ENCODE data around the gene ZNF57. TPM values are rescaled to one million over a fixed set of nuclear protein-coding genes. Genes with fewer than 3 reads are reported as not detected.

Gene ZNF57
- total RNA-seq, 1 donor from 2014 or later, result 7.2 TPM

- TF ChIP-seq, protein P1, sequence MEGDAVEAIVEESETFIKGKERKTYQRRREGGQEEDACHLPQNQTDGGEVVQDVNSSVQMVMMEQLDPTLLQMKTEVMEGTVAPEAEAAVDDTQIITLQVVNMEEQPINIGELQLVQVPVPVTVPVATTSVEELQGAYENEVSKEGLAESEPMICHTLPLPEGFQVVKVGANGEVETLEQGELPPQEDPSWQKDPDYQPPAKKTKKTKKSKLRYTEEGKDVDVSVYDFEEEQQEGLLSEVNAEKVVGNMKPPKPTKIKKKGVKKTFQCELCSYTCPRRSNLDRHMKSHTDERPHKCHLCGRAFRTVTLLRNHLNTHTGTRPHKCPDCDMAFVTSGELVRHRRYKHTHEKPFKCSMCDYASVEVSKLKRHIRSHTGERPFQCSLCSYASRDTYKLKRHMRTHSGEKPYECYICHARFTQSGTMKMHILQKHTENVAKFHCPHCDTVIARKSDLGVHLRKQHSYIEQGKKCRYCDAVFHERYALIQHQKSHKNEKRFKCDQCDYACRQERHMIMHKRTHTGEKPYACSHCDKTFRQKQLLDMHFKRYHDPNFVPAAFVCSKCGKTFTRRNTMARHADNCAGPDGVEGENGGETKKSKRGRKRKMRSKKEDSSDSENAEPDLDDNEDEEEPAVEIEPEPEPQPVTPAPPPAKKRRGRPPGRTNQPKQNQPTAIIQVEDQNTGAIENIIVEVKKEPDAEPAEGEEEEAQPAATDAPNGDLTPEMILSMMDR (IDR thresholded peaks at IDR 0.05), result no peak
- DNase-seq (no peak), ATAC-seq (no peak)
- Histone ChIP-seq H3K36me3 (peaks cover 3% of the 10 kb centered on the region), H3K4me3 (peak overlapping the region; percentile 90), H3K27me3 (no peaks in the 10 kb centered on the region), H3K27ac (peak overlapping the region; percentile 89), H3K9me3 (no peaks in the 10 kb centered on the region), H3K4me1 (peaks cover 18% of the 10 kb centered on the region)
- intact Hi-C loops (cut with DNase I), result no loop called here
Observed at GRCh38 chr19:2944403-2944774, 43.7 kb downstream of the ZNF57 start.

DNA sequence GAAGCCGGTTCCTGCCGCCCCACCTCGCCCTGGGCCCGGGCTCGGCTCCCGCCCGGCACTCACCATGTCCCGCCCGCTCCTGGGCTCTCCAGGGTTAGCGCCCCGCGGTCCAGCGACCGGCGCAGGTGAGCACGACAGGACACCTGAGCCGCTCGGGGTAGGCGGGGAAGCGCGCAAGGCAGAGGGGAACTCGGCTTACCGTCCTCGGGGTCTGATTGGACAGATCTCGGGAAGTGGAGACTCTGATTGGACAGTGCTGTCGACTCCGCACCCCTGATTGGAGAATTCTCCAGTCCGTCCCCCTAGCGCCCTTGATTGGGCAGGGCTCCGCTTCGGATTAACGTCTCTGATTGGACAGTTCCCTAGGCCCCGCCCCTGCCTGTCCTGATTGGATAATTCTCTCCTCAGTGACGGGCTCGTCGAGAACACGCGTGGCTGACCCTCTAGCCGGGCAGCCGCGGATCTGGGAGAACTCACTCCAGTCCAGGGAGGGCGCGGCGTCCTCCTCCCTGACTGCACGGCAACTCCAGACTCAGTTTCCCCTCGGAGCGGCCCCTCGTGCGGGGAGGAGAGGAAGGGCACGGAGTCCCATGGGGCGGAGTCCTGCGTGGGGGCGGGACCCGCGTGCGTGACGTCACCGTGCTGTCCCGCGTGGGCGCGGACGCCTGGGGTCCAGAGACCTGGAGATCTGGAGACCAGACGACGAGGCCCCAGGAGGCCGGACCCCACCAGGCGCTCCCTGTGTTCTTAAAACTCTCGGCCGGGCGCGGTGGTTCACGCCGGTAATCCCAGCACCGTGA lies 44.2 kb downstream of the ZNF57 start, which contains the start of gene ZNF77:
Gene ZNF77, minus strand, starts transcription at position 197 of the 800 bp plus-strand sequence. Its CDS starts 131 bp downstream, at position 66.
- Histone ChIP-seq H3K27me3 (no peaks in the 10 kb centered on the region), H3K4me1 (peaks cover 22% of the 10 kb centered on the region), H3K9me3 (no peaks in the 10 kb centered on the region), H3K4me3 (peak within 1 kb of the TSS; percentile 90), H3K27ac (peak within 1 kb of the TSS; percentile 89), H3K36me3 (no peaks in the 10 kb centered on the region)
- DNase-seq (peak; percentile 98), ATAC-seq (peak; percentile 98)
- TF ChIP-seq, protein P1 (IDR thresholded peaks at IDR 0.05), result peak; percentile 4
- intact Hi-C loops (cut with DNase I), result no loop called here

- Histone ChIP-seq H3K4me1 (peaks cover 22% of the 10 kb centered on the region), H3K9me3 (no peaks in the 10 kb centered on the region), H3K4me3 (peak overlapping the region; percentile 90), H3K36me3 (no peaks in the 10 kb centered on the region), H3K27ac (peak overlapping the region; percentile 89), H3K27me3 (no peaks in the 10 kb centered on the region)
- ATAC-seq (no peak), DNase-seq (no peak)
- intact Hi-C loops (cut with DNase I), result no loop called here
- TF ChIP-seq, protein P1 (IDR thresholded peaks at IDR 0.05), result no peak
Observed at GRCh38 chr19:2945575-2946184, 45.0 kb downstream of the ZNF57 start.

DNA sequence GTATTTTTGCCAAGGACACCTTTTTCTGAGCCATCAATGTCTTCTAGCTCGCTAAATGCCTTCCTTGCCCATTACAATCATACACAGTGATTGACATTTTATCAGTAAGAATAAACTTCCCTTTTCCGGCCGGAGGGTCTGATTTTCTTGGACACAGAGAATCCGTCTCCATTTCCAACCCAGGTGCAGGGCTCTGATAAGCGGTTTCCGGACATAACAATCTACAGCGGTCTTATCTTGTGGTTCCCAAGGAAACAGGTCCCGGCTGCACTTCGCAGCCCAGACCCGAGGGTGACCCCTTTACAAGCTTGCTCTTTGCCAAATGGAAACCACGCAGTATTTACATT lies 49.2 kb downstream of the ZNF57 start:
- Histone ChIP-seq H3K27me3 (no peaks in the 10 kb centered on the region), H3K36me3 (no peaks in the 10 kb centered on the region), H3K9me3 (no peaks in the 10 kb centered on the region), H3K4me1 (peaks cover 25% of the 10 kb centered on the region), H3K27ac (peak overlapping the region; percentile 90), H3K4me3 (peak overlapping the region; percentile 69)
- DNase-seq, result no peak
- intact Hi-C loops (cut with DNase I), result no loop called here
- TF ChIP-seq, protein P1 (IDR thresholded peaks at IDR 0.05), result no peak
- peak; percentile 12 for ATAC-seq

DNA sequence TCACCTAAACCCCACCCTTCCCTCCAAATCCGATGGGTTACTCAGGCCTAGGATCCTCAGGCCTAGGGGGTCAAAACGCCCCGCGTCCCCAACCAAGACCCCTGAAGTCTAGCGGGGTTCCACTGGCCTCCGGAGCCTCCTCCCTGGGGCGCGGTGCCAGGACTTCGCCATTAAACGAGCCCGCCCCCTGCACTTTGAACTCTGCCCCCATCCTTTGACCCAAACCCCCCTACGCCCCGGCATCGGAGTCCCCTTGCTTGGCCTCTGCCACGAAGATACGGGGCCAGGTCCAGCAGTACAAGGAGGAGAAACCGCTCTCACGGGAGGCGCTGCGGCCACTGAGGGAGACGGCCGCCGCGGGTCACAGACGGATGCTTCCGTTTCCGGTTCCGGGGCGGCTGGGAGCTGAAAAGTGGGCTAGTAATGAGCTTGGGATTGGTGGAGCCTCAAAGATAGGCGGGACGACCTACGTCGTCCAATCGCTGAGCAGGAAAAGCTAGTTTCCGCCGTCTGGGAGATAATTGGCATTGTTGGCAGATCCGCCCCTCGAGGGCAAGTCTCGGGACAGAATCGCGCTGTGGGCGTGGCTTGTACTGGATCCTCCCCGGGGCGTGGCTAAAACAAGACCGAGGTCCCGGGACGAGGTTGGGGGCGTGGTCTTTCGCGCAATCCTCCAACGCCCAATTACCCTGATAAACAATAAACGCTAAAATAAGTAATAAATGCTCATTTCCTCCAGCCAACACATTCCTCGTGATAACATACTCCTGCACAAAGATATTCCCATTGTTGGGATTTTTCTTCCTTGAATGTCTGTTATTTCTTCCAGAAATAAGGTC lies 49.8 kb downstream of the ZNF57 start:
- Histone ChIP-seq H3K27ac (peak overlapping the region; percentile 90), H3K36me3 (no peaks in the 10 kb centered on the region), H3K9me3 (no peaks in the 10 kb centered on the region), H3K27me3 (no peaks in the 10 kb centered on the region), H3K4me1 (peaks cover 23% of the 10 kb centered on the region), H3K4me3 (peak overlapping the region; percentile 69)
- TF ChIP-seq, protein P1 (IDR thresholded peaks at IDR 0.05), result no peak
- ATAC-seq (peak; percentile 97), DNase-seq (peak; percentile 100)
- intact Hi-C loops (cut with DNase I), result no loop called here

Measured in upper lobe of right lung (tissue), 1 donor.